Measurements from ENCODE around the gene DUSP1. TPM values are rescaled to one million over a fixed set of nuclear protein-coding genes. Genes with fewer than 3 reads are reported as not detected.

Gene DUSP1
- polyA plus RNA-seq, 3 donors from 2014 or later = 548 to 1,082 (median 887) TPM

DNA sequence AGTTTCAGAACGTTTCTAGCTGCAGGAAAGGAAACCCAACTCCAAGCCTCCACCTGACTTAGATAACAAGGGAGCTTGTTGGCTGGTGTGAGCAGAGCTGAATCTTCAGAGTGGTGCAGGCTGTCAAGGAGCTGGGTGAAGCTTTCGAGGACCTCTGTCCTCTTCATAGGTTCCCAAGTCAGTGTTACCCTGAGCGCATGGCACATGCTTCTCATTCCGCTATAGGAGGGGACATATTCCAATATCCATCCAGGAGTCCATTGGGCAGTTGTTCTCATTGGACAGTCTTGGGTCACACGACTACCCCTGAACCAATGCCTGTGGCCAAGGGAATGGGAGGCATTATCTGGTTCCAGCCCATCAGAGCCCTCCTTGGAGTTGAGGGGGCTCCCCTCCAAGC is 50.3 kb downstream of the DUSP1 start:
- H3K9me3 Mint-ChIP-seq = peaks cover 0 to 2% (median 0%) of the 10 kb centered on the region in 6 donors
- no peak overlapping the region for H3K4me3 Mint-ChIP-seq
- DNase-seq = no peak
- H3K27me3 Mint-ChIP-seq (ENCODE audit: low read depth in 3 of 3) = peaks cover 11 to 30% (median 29%) of the 10 kb centered on the region in 3 donors
- H3K4me1 Mint-ChIP-seq = peaks cover 28 to 34% of the 10 kb centered on the region in 2 donors
- peak overlapping the region in 1 of 6 donors; percentile 7 for H3K27ac Mint-ChIP-seq
- no peaks in the 10 kb centered on the region for H3K36me3 Mint-ChIP-seq

DNA sequence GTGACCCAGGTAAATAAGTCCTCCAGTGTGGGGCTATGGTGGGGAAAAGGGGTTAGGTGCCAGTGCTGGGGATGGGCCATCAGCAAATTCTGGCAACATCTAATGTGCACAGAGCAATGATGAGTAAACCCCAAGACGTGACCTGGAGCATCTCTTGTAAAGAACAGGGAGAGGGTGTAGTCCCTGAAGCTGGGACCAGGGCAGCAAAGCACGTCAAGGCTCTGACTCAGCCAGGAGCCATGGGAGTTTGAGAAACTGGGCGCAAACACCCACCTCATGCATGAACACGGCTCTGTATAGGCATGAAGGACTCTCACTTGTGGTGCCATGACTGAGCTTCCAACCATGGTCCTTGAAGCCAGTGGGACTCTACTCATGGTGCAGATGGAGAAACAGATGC is 51.8 kb downstream of the DUSP1 start:
- peaks cover 5 to 27% (median 20%) of the 10 kb centered on the region in 3 donors for H3K27me3 Mint-ChIP-seq (ENCODE audit: low read depth in 3 of 3)
- no peaks in the 10 kb centered on the region for H3K36me3 Mint-ChIP-seq
- H3K4me3 Mint-ChIP-seq = no peak overlapping the region
- no peak overlapping the region for H3K27ac Mint-ChIP-seq
- H3K9me3 Mint-ChIP-seq = peaks cover 0 to 2% (median 0%) of the 10 kb centered on the region in 6 donors
- H3K4me1 Mint-ChIP-seq = peaks cover 28 to 34% of the 10 kb centered on the region in 2 donors
- DNase-seq = no peak

DNA sequence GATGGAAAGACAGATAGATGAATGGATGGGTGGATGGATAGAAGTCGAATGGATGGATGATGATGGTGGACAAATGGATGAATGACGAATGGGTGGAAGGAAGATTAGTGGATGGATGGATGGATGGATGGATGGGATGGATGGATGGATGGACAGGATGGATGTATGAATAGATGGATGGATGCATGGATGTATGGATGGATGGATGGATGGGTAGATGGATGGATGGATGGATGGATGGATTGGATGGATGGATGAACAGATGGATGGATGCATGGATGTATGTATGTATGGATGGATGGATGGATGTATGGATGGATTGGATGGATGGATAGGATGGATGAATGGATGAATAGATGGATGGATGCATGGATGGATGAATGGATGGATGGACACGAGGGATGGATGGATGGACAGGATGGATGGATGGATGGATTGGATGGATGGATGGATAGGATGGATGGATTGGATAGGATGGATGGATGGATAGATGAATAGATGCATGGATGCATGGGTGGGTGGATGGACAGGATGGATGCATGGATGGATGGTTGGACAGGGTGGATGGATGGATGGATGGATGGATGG is 52.4 kb downstream of the DUSP1 start:
- H3K27ac Mint-ChIP-seq = no peak overlapping the region
- H3K27me3 Mint-ChIP-seq (ENCODE audit: low read depth in 3 of 3) = peaks cover 2 to 24% (median 20%) of the 10 kb centered on the region in 3 donors
- peaks cover 28 to 30% of the 10 kb centered on the region in 2 donors for H3K4me1 Mint-ChIP-seq
- no peak for DNase-seq
- H3K36me3 Mint-ChIP-seq = no peaks in the 10 kb centered on the region
- peaks cover 0 to 2% (median 0%) of the 10 kb centered on the region in 6 donors for H3K9me3 Mint-ChIP-seq
- H3K4me3 Mint-ChIP-seq = no peak overlapping the region

Other genes starting within 250 kb of the DUSP1 start
- under 1 TPM in 1 of 3 donors, not detected in 2; 0.09 TPM for gene NEURL1B, start 129.9 kb downstream of the DUSP1 start, polyA plus RNA-seq
- 10 to 100 TPM; 40.7 to 61.9 (median 61.7) TPM for gene ERGIC1, start 63.1 kb upstream of the DUSP1 start, polyA plus RNA-seq
- 10 to 100 TPM; 32.6 to 35.5 (median 33.2) TPM for gene RPL26L1, start 188.2 kb upstream of the DUSP1 start, polyA plus RNA-seq
- 100 to 1,000 TPM; 474 to 487 (median 485) TPM for gene ATP6V0E1, start 212.6 kb upstream of the DUSP1 start, polyA plus RNA-seq

Data from immature natural killer cell (primary cell).